ENCODE data around the gene TFPI2. TPM values are rescaled to one million over a fixed set of nuclear protein-coding genes. Genes with fewer than 3 reads are reported as not detected.

The TFPI2 gene
- total RNA-seq (2022; extraction: Qiagen RNA extraction) = 249 to 287 TPM (median 256 TPM) in 5 replicates

GRCh38 chr7:93890464-93891068 is at the start of gene TFPI2:
Gene TFPI2 (minus strand): TSS chr7:93890753. CDS start chr7:93890678, 75 bp downstream.

GRCh38 chr7:93921607-93922566 is 31.3 kb upstream of the TFPI2 start, which contains the start of gene GNG11:
Gene GNG11 (plus strand): TSS chr7:93921735. CDS start chr7:93922138, 403 bp downstream.

GRCh38 chr7:93906267-93906666 is 15.7 kb upstream of the TFPI2 start, which contains the start of gene GNGT1:
Gene GNGT1 (plus strand): TSS chr7:93906567. CDS start chr7:93906747, 180 bp downstream.

Other genes starting within 250 kb of the TFPI2 start
- not detected in 5 replicates for gene GNGT1, start 15.8 kb upstream of the TFPI2 start, total RNA-seq (2022; extraction: Qiagen RNA extraction)
- gene GNG11, start 31.0 kb upstream of the TFPI2 start, total RNA-seq (2022; extraction: Qiagen RNA extraction) = 34.6 to 38.9 TPM (median 35.4 TPM) in 5 replicates
- 22.9 to 34.6 TPM (median 26.5 TPM) in 5 replicates for gene BET1, start 113.6 kb upstream of the TFPI2 start, total RNA-seq (2022; extraction: Qiagen RNA extraction)

All from A549 treated with CORT108297 at 1 μM for 4 hours (cell line).